Parathyroid adenoma (tissue), 2 donors: Measurements from ENCODE around the gene PHETA2.

ENCODE experiments used
- H2AFZ ChIP-seq: fragments of 300-600 bp; sonication (generic); one replicate; pipeline ENCODE4 v1.7.0; 2017; ENCODE audit warnings: antibody characterized with exemption, mild to moderate bottlenecking
- H3K27ac ChIP-seq: fragments of 300-600 bp; sonication (generic); one replicate; pipeline ENCODE4 v1.7.0; 2017
- H3K27me3 ChIP-seq: fragments of 300-600 bp; sonication (generic); one replicate; pipeline ENCODE4 v1.7.0; 2017; ENCODE audit warnings: low read length; ENCODE audit not compliant: control insufficient read depth, insufficient read depth
- H3K36me3 ChIP-seq: fragments of 300-600 bp; sonication (generic); one replicate; pipeline ENCODE4 v1.7.0; 2017; ENCODE audit warnings: low read length; ENCODE audit not compliant: control insufficient read depth, insufficient read depth
- H3K4me1 ChIP-seq: fragments of 300-600 bp; sonication (generic); one replicate; pipeline ENCODE4 v1.7.0; 2017; ENCODE audit warnings: control low read depth
- H3K4me2 ChIP-seq: fragments of 300-600 bp; sonication (generic); one replicate; pipeline ENCODE4 v1.7.0; 2017; ENCODE audit warnings: low read length
- H3K4me3 ChIP-seq: fragments of 300-600 bp; sonication (generic); one replicate; pipeline ENCODE4 v1.7.0; 2017; ENCODE audit warnings: low read depth, low read length
- H3K79me2 ChIP-seq: fragments of 300-600 bp; sonication (generic); one replicate; pipeline ENCODE4 v1.7.0; 2017; ENCODE audit warnings: control low read depth
- H3K9ac ChIP-seq: fragments of 300-600 bp; sonication (generic); one replicate; pipeline ENCODE4 v1.7.0; 2017; ENCODE audit warnings: mild to moderate bottlenecking
- H3K9me3 ChIP-seq: fragments of 300-600 bp; sonication (generic); one replicate; pipeline ENCODE4 v1.7.0; 2017; ENCODE audit warnings: low read length; ENCODE audit not compliant: control insufficient read depth
- CTCF ChIP-seq: fragments of 300-600 bp; sonication (generic); IDR thresholded peaks from one replicate; pipeline ENCODE4 v1.7.0; 2017; ENCODE audit warnings: antibody characterized with exemption, mild to moderate bottlenecking
- donor health status: primary hyperparathyroidism.

Gene PHETA2

GRCh38 chr22:42074132-42074811, at the start of gene PHETA2:
Gene PHETA2, plus strand, starts transcription at chr22:42074248. Its CDS starts 3,046 bp downstream, at chr22:42077294.
- peak; percentile 31 for TF ChIP-seq CTCF
- H2AFZ ChIP-seq, result peak within 1 kb of the TSS; percentile 91
- no peaks in the 10 kb centered on the region for H3K36me3 ChIP-seq
- no peaks in the 10 kb centered on the region for H3K9me3 ChIP-seq
- H3K27ac ChIP-seq, result peak within 1 kb of the TSS; percentile 52
- peak within 1 kb of the TSS; percentile 56 for H3K9ac ChIP-seq
- H3K4me3 ChIP-seq, result peak within 1 kb of the TSS; percentile 65
- peak within 1 kb of the TSS; percentile 93 for H3K4me2 ChIP-seq
- H3K27me3 ChIP-seq, result no peaks in the 10 kb centered on the region
- no peaks in the 10 kb centered on the region for H3K79me2 ChIP-seq
- H3K4me1 ChIP-seq, result peaks cover 8% of the 10 kb centered on the region

- Histone ChIP-seq H3K9me3 (no peaks in the 10 kb centered on the region), H3K27me3 (no peaks in the 10 kb centered on the region), H3K79me2 (no peaks in the 10 kb centered on the region), H3K9ac (no peak overlapping the region), H3K4me1 (no peaks in the 10 kb centered on the region), H3K27ac (no peak overlapping the region), H2AFZ (no peak overlapping the region), H3K4me3 (no peak overlapping the region), H3K4me2 (no peak overlapping the region), H3K36me3 (no peaks in the 10 kb centered on the region)
- no peak for TF ChIP-seq CTCF
Measured at GRCh38 chr22:42025421-42025820, 48.6 kb upstream of the PHETA2 start.

- H3K9me3 ChIP-seq, result no peaks in the 10 kb centered on the region
- H3K27ac ChIP-seq, result no peak overlapping the region
- H3K27me3 ChIP-seq, result no peaks in the 10 kb centered on the region
- no peak overlapping the region for H2AFZ ChIP-seq
- no peaks in the 10 kb centered on the region for H3K4me1 ChIP-seq
- TF ChIP-seq CTCF, result no peak
- H3K4me2 ChIP-seq, result no peak overlapping the region
- no peaks in the 10 kb centered on the region for H3K79me2 ChIP-seq
- H3K9ac ChIP-seq, result no peak overlapping the region
- no peak overlapping the region for H3K4me3 ChIP-seq
- no peaks in the 10 kb centered on the region for H3K36me3 ChIP-seq
Measured at GRCh38 chr22:42026705-42027104, 47.3 kb upstream of the PHETA2 start.

GRCh38 chr22:42033263-42034181, 40.5 kb upstream of the PHETA2 start:
- Histone ChIP-seq H2AFZ (no peak overlapping the region), H3K9me3 (no peaks in the 10 kb centered on the region), H3K27ac (no peak overlapping the region), H3K4me3 (no peak overlapping the region), H3K4me1 (no peaks in the 10 kb centered on the region), H3K9ac (no peak overlapping the region), H3K79me2 (no peaks in the 10 kb centered on the region), H3K36me3 (no peaks in the 10 kb centered on the region), H3K27me3 (no peaks in the 10 kb centered on the region), H3K4me2 (no peak overlapping the region)
- no peak for TF ChIP-seq CTCF
